Activated CD4-positive, alpha-beta T cell treated with anti-CD3 and anti-CD28 coated beads, Interleukin-2, amount 50 U/mL, for 24 hours (primary cell): Measurements from ENCODE around the gene CASP7.

ENCODE experiments used
- DNase-seq, 2 donors: peaks; one replicate each; pipeline ENCODE4 v3.0.0-alpha.2; 2020; ENCODE audit warnings: low read depth in 1 of 2, low spot score in 1 of 2

The CASP7 gene

GRCh38 chr10:113712024-113712423 is 32.3 kb downstream of the CASP7 start:
- DNase-seq = no peak

DNA sequence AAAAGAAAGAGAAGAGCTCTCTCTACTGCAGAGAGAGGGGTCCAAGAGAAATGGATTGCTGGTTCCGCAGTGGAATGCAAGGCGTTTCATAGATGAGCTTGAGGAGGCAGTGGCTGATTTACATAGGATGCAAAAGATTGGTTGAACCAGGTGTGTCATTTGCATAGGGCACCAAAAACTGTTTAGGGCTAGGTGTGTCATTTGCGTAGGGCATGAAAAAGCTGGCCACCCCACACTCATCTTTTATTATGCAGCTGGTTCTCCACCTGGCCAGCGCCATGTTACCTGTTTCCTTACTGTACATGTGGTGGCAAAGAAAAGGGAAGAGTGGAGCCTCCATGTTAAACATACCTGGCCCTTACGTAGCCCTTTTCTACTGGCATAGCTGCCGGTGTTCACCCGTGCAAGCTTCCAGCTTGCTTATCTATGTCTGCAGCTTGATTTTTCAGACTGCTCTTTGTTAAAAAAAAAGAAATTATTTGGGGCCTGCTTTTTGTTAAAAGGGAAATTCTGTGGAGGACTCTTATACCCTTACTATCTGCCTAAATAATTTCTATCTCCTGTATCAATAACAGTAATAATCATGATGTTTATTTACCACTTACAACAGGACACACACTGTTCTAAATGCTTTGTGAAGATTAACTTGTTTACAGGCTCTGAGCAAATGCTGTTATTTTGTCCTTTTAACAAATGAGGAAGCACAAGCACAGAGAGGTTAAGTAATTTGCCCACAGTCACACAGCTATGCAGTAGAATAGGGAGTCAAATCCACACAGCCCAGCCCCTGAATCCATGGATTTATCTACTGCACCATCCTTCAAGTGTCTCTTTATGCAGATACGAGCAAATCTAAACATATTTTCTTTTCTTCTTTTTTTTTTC is 33.3 kb downstream of the CASP7 start:
- DNase-seq = no peak

DNA sequence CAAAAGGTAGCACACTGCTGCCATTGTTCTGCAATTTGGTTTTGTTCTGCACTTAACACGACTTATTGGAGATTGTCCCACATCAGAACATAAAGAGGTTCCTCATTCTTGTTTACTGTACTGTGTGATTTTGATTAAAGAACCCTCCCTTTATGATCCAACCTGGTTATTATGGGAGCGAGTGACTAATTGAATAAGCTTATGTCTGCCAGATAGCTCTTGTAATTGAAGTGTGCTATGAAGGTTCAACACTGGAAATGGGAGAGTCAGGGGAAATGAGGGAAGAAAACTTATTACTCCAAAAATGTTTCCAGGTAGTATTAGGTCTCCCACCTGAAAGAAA is 33.9 kb downstream of the CASP7 start:
- DNase-seq = no peak

- no peak for DNase-seq
Measured at GRCh38 chr10:113716109-113716910, 36.6 kb downstream of the CASP7 start.

DNA sequence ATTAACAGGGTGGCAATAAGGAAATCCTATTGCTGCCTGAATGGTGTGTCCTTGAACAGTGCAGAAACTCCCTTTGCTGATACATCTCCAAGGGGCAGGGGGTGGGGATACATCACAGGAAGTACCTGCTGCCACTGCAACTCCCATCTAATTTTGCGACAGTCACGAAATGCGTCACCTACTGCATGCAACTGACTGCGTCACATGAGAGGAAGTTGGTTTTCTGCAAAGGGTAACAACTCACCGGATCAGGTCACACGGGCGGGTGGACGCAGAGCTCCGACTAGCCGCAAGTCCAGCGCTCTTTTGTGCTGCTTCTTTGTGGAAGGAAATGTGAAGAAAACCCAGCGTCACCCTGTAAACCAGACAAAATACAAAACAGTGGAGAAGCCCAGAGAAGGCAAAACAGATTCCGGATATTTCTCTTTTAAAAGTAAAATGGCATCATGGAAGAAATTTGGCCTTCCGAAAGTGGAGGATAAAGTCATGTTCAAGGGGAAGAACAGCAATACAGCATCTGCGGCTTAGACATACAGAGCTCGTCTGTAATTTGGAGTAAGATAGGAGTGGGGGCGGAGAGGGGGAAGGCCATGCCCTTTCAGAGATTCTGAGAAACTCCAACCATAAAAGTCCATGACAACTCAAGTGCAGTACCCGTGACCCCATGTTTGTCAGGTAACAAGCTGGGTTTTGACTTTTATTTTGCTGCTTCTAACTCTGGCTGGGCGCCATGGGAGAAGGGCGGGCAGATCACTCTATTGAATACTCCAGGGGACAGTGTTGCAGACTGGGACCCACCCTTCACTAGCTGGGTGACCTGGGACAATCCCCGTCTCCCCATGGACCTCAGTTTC is 39.5 kb downstream of the CASP7 start:
- no peak for DNase-seq

DNA sequence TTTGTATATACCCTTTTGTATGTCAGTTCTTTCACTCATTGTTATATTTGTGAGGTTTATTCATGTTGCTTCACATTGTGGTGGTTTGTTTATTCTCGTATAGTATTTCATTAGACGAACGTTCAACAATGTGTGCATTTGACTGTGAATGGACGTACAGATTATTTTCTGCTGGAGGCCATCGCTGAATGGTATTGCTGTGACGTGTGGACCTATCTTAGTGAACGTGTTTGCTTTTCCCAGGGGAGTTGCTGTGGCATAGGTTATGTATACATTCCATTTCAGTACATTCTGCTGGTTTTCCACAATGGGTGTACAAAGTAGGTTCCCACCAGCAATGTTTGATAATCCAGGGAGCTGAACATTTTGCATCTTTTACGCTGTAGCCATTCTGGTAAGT is 40.7 kb downstream of the CASP7 start:
- DNase-seq = no peak

- no peak for DNase-seq
Measured at GRCh38 chr10:113732160-113732881, 52.6 kb downstream of the CASP7 start.

DNA sequence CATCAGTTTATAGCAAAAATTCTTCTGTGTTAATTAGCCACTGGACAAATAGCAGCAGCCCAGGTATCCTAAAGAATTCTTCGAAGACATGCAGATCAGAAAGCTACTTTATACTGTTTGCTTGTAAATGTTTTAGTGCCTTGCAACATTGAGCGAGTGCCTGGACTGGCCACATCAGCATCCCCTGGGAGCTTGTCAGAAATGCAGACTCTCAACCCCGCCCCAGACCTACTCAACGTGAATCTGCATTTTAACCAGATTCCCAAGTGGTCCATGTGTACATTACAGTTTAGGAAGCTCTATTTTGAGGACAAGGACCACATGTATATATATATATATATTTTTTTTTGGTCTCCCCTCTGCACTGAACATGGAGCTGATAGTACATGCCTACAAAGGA is 53.3 kb downstream of the CASP7 start:
- DNase-seq = no peak

DNA sequence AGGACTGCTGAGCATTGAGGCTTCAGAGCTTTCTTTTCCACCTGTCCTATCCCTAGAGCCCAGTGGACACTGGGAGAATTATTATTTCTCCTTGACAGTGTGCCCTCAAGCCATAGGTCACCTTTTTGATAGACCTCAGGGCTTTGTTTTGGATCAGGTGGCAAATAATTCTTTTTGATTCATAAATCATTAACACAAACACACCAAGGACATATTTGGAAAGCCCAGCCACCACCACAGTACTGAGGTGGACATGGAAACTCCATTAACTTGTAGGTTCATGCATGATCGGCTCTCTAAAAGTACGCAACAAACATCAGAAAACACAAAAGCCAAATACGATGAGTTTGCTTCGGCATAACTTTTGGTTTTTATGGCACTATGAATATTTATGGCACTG is 53.9 kb downstream of the CASP7 start:
- no peak for DNase-seq

DNA sequence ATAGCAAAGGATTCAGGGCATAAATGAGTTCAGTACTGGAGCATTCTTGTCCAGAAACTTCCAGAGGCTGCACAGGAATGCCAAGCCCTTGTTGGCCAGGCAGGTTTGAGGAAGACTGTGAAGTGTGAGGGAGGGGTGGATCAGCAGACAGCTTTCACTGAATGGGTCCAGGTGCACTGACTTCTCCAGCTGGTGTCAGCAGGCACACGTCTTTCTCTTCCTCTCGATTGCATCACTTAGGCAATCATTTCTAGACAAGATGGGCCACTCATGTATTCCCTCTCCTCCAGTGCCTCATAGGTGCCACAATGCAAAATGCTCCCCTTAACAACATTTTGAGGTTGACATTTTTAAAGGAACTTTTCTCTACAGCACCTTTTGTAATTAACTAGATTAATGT is 56.2 kb downstream of the CASP7 start:
- DNase-seq = no peak

DNA sequence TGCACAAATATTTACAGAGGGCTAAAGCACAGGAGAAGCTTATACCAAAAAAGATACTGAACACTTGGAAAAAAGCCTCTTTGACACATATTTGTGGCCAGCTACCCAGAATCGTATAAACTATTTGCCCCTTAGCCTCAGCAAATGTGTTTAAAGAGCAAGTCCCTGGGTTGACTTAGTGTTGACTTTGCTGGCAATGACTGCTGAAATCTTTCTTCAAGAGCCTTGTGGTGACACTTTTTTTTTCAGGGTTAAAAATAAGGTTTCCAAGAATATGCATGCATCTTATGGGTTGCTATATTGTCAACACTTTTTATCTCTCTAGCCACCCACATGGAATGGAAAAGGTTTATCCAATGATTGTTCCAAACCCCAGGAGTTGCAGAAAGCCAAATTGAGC is 56.9 kb downstream of the CASP7 start:
- no peak for DNase-seq

- no peak for DNase-seq
Measured at GRCh38 chr10:113739031-113739430, 59.3 kb downstream of the CASP7 start.

- DNase-seq = no peak
Measured at GRCh38 chr10:113739577-113739976, 59.9 kb downstream of the CASP7 start.

DNA sequence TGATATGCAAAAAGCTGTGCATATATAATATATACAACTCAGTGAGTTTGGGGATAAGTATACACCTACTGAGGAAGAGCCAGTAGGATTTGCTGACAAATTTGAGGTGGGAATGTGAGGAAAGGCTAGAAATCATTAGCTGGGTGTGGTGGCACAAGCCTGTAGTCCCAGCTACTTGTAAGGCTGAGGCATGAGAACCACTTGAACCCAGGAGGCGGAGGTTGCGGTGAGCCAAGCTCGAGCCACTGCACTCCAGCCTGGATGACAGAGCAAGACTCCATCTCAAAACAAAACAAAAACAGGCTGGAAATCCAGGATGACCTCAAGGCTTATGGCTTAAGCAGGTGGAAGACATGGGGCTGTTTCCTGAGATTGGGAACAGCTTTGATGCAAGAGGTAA is 61.1 kb downstream of the CASP7 start:
- DNase-seq = no peak

DNA sequence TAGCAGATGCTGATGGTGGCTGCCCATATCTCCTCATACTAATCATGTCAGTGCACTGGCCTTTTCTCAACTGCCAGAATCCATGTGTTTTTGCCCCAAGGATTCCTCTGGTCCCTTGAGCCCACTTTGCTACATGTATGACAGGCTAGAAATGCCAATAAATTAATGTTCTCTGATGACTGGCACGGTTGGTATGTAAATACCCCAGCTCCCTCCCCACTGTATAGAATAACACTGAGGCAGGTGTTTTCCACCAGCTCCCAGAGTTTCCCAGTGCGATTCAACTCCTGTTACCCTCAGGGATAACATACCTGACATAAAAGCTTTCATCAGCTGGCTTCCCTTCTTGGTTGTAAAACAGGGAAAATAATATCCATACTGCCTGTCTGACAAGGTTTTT is 62.8 kb downstream of the CASP7 start:
- DNase-seq = no peak

- no peak for DNase-seq
Measured at GRCh38 chr10:113743594-113743993, 63.9 kb downstream of the CASP7 start.

- no peak for DNase-seq
Measured at GRCh38 chr10:113745374-113745773, 65.7 kb downstream of the CASP7 start.

DNA sequence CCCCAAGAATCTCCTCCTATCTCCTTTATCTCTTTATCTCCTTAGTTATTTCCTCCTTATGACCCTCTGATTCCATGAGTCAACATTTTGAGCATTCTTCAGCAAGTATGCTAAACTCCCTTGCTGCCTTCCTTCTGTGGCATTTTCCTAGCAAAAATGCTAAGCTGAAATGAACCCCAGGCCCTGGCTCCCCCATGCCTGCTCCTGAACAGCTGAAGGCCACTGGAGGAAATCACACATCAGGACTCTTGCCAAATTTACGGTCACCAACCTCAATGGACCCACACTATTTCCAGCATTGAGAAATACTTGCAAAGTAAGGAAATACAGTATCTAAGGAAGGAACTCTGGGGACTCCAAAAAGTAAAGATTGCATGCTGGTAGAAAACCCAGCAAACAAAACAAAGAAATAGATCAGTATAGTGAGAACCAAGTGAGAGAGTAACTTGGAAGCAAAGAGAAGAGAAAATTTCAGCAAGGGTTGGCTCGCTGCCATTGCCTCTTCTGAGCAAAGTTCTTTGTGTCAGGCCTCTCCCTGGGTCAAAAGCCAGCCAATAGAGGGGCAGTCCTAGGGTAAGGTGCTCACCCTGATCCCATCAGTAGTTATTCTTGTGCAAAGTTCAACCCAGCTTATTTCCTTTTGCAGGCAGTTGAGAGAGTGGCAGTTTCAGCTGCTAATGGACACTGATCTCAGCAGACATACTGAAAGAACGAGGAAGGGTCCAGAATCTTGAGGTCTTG is 66.7 kb downstream of the CASP7 start:
- DNase-seq = no peak

DNA sequence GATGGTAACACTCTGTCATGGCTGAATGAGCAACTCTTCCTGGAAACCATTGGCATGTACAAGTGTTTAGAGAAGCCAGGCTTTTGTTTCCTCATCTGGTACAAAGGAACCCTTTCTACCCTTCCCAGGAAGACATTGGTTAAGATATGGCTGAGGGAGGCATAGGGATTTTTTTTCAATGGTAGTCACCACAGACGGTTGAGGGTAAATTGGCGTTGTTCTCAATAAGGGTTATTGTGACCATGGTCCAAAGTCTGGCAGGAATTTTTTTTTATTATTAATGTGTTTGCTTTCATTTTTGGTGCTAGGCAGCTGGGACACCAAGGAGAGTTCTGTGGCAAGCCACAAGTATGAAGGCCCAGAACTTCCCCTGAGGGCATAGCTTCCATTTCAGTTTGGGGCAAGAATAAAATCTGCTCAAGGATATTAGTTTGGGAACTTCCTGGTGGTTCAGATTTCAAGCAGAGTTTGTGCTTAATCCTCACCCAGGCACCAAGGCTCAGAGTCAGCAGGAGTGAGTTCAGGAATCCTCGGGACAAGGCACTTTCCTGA is 71.5 kb downstream of the CASP7 start, which contains the start of gene PLEKHS1:
PLEKHS1 (plus strand) TSS at position 502 of the 552 bp plus-strand sequence. CDS start 3,596 bp downstream, outside the sequence.
- no peak for DNase-seq

GRCh38 chr10:113752553-113752952 is 72.8 kb downstream of the CASP7 start:
- no peak for DNase-seq
